OCI-LY7 (cell line): Measurements from ENCODE around the gene GSX2.

Source experiments
- EZH2phosphoT487 ChIP-seq: fragments of 200-600 bp; sonication (generic); IDR thresholded peaks from 2 replicates; pipeline ENCODE4 v1.6.1; 2018; ENCODE audit warnings: low read depth, borderline replicate concordance, mild to moderate bottlenecking, mixed run types, antibody characterized with exemption, low read length, moderate library complexity, mixed read lengths
- TF ChIP-seq, protein P1 (sequence below): fragments of 200-600 bp; sonication (generic); conservative IDR thresholded peaks from 2 replicates; pipeline ENCODE4 v1.5.1; 2014; ENCODE audit warnings: mild to moderate bottlenecking, antibody characterized with exemption, low read length, moderate library complexity, mixed read lengths

GRCh38 chr4:54144661-54145171, 44.8 kb downstream of the GSX2 start:
- TF ChIP-seq, protein P1, sequence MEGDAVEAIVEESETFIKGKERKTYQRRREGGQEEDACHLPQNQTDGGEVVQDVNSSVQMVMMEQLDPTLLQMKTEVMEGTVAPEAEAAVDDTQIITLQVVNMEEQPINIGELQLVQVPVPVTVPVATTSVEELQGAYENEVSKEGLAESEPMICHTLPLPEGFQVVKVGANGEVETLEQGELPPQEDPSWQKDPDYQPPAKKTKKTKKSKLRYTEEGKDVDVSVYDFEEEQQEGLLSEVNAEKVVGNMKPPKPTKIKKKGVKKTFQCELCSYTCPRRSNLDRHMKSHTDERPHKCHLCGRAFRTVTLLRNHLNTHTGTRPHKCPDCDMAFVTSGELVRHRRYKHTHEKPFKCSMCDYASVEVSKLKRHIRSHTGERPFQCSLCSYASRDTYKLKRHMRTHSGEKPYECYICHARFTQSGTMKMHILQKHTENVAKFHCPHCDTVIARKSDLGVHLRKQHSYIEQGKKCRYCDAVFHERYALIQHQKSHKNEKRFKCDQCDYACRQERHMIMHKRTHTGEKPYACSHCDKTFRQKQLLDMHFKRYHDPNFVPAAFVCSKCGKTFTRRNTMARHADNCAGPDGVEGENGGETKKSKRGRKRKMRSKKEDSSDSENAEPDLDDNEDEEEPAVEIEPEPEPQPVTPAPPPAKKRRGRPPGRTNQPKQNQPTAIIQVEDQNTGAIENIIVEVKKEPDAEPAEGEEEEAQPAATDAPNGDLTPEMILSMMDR: no peak
- TF ChIP-seq EZH2phosphoT487: no peak
